H1 (cell line): ENCODE data around the gene APMAP. TPM values are rescaled to one million over a fixed set of nuclear protein-coding genes. Genes with fewer than 3 reads are reported as not detected.

Source experiments
- CBX5 ChIP-seq: fragments of 300-800, 300-1000 bp; sonication (generic); IDR thresholded peaks from 2 replicates; pipeline ENCODE4 v1.7.1; 2016; ENCODE audit warnings: antibody characterized with exemption, low read length, low read depth
- FOSL1 ChIP-seq: IDR thresholded peaks from 2 replicates; pipeline ENCODE4 v1.6.1; 2011; ENCODE audit warnings: mild to moderate bottlenecking, low read depth, low read length, moderate library complexity; ENCODE audit not compliant: insufficient read depth
- NANOG ChIP-seq: IDR thresholded peaks from 2 replicates; pipeline ENCODE4 v1.6.1; 2011; ENCODE audit warnings: low read length, low read depth, mild to moderate bottlenecking, inconsistent platforms; ENCODE audit not compliant: insufficient read depth, poor library complexity, severe bottlenecking
- polyA plus RNA-seq, 7 experiments: library from polyadenylated mRNA; depleted of rRNA in 3 of 7; stranded (reverse) in 5 of 7; unstranded in 2 of 7; fragments of >200 nt in 5 of 7; fragments of 200-250 nt in 2 of 7; gene quantifications; 1 replicate in 5 of 7; 2 replicates in 1 of 7; 4 replicates in 1 of 7; pipeline versions ENCODE4 v1.2.1 to v1.2.3, GENCODE V29; 2011 to 2013; ENCODE audit warnings: missing spikeins in 2 of 7, mixed read lengths in 2 of 7
- total RNA-seq: library from RNA; stranded (reverse); fragmentation: NEBNext Ultra II Directional; extraction: Animal tissue kit (Norgen Biotek cat#: 25700); gene quantifications from 2 replicates; pipeline ENCODE4 v1.2.1, GENCODE V29; 2021
- TF ChIP-seq, protein P1 (sequence below): fragments of 300-600 bp; sonication (generic); IDR thresholded peaks from 2 replicates; pipeline ENCODE4 v1.7.1; 2012; ENCODE audit warnings: low read length, moderate library complexity, mild to moderate bottlenecking, inconsistent platforms; ENCODE audit not compliant: insufficient replicate concordance

Gene APMAP
- total and polyA plus RNA-seq, 2 of the 8 experiments (the other 6 are each of a cell fraction or from before 2014, with no cell fraction given): 31.3 to 66.0 TPM

DNA sequence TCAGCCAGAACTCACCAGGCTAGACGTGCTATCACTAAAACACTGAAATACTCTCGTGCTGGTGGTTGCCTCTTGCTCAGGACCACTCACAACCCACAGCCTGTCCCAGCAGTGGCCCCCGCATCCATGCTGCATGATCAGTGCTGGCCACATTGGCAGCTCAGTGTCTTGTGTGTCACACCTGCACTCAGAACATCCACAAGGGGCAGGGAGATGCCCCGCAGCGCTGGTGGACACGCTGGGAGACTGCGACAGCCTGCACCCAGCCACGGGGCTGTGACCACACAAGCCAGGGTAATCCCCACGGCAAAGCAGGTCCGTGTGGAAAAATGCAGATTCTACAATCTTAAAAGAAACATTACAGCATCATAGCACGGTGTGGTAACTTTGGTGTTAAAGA, 23.9 kb upstream of the APMAP start (continued):
- no peak for TF ChIP-seq NANOG
- TF ChIP-seq, protein P1, sequence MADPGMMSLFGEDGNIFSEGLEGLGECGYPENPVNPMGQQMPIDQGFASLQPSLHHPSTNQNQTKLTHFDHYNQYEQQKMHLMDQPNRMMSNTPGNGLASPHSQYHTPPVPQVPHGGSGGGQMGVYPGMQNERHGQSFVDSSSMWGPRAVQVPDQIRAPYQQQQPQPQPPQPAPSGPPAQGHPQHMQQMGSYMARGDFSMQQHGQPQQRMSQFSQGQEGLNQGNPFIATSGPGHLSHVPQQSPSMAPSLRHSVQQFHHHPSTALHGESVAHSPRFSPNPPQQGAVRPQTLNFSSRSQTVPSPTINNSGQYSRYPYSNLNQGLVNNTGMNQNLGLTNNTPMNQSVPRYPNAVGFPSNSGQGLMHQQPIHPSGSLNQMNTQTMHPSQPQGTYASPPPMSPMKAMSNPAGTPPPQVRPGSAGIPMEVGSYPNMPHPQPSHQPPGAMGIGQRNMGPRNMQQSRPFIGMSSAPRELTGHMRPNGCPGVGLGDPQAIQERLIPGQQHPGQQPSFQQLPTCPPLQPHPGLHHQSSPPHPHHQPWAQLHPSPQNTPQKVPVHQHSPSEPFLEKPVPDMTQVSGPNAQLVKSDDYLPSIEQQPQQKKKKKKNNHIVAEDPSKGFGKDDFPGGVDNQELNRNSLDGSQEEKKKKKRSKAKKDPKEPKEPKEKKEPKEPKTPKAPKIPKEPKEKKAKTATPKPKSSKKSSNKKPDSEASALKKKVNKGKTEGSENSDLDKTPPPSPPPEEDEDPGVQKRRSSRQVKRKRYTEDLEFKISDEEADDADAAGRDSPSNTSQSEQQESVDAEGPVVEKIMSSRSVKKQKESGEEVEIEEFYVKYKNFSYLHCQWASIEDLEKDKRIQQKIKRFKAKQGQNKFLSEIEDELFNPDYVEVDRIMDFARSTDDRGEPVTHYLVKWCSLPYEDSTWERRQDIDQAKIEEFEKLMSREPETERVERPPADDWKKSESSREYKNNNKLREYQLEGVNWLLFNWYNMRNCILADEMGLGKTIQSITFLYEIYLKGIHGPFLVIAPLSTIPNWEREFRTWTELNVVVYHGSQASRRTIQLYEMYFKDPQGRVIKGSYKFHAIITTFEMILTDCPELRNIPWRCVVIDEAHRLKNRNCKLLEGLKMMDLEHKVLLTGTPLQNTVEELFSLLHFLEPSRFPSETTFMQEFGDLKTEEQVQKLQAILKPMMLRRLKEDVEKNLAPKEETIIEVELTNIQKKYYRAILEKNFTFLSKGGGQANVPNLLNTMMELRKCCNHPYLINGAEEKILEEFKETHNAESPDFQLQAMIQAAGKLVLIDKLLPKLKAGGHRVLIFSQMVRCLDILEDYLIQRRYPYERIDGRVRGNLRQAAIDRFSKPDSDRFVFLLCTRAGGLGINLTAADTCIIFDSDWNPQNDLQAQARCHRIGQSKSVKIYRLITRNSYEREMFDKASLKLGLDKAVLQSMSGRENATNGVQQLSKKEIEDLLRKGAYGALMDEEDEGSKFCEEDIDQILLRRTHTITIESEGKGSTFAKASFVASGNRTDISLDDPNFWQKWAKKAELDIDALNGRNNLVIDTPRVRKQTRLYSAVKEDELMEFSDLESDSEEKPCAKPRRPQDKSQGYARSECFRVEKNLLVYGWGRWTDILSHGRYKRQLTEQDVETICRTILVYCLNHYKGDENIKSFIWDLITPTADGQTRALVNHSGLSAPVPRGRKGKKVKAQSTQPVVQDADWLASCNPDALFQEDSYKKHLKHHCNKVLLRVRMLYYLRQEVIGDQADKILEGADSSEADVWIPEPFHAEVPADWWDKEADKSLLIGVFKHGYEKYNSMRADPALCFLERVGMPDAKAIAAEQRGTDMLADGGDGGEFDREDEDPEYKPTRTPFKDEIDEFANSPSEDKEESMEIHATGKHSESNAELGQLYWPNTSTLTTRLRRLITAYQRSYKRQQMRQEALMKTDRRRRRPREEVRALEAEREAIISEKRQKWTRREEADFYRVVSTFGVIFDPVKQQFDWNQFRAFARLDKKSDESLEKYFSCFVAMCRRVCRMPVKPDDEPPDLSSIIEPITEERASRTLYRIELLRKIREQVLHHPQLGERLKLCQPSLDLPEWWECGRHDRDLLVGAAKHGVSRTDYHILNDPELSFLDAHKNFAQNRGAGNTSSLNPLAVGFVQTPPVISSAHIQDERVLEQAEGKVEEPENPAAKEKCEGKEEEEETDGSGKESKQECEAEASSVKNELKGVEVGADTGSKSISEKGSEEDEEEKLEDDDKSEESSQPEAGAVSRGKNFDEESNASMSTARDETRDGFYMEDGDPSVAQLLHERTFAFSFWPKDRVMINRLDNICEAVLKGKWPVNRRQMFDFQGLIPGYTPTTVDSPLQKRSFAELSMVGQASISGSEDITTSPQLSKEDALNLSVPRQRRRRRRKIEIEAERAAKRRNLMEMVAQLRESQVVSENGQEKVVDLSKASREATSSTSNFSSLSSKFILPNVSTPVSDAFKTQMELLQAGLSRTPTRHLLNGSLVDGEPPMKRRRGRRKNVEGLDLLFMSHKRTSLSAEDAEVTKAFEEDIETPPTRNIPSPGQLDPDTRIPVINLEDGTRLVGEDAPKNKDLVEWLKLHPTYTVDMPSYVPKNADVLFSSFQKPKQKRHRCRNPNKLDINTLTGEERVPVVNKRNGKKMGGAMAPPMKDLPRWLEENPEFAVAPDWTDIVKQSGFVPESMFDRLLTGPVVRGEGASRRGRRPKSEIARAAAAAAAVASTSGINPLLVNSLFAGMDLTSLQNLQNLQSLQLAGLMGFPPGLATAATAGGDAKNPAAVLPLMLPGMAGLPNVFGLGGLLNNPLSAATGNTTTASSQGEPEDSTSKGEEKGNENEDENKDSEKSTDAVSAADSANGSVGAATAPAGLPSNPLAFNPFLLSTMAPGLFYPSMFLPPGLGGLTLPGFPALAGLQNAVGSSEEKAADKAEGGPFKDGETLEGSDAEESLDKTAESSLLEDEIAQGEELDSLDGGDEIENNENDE: no peak
- no peak for TF ChIP-seq FOSL1
- TF ChIP-seq CBX5: no peak
